Mesendoderm (in vitro differentiated cells): Measurements from ENCODE around the gene ELP5.

Experiments used
- DNase-seq: peaks from one replicate; pipeline ENCODE4 v3.0.0; 2013
- H2AK5ac ChIP-seq: 2 replicates; pipeline ENCODE4 v1.6.1; 2013; ENCODE audit warnings: low read length, inconsistent platforms
- H2BK120ac ChIP-seq: 2 replicates; pipeline ENCODE4 v1.6.1; 2013; ENCODE audit warnings: low read depth, mild to moderate bottlenecking, low read length, moderate library complexity, mixed read lengths
- H2BK15ac ChIP-seq: replicated peaks from 2 replicates; pipeline ENCODE4 v1.6.1; 2013; ENCODE audit warnings: low read depth, mild to moderate bottlenecking, moderate library complexity
- H2BK5ac ChIP-seq: 2 replicates; pipeline ENCODE4 v1.6.1; 2013; ENCODE audit warnings: low read length, inconsistent platforms
- H3K18ac ChIP-seq: 2 replicates; pipeline ENCODE4 v1.6.1; 2013; ENCODE audit warnings: mild to moderate bottlenecking, low read length, mixed read lengths
- H3K23ac ChIP-seq: one replicate; pipeline ENCODE4 v1.6.1; 2013; ENCODE audit warnings: low read length
- H3K27ac ChIP-seq: 2 replicates; pipeline ENCODE4 v1.5.1; 2013; ENCODE audit warnings: low read depth, mild to moderate bottlenecking, inconsistent platforms, low read length, moderate library complexity
- H3K27me3 ChIP-seq: 2 replicates; pipeline ENCODE4 v1.6.1; 2013; ENCODE audit warnings: low read length, control low read depth, mild to moderate bottlenecking, inconsistent platforms; ENCODE audit not compliant: insufficient read depth, poor library complexity
- H3K36me3 ChIP-seq: 2 replicates; pipeline ENCODE4 v1.6.1; 2013; ENCODE audit warnings: low read length, inconsistent platforms; ENCODE audit not compliant: control insufficient read depth, insufficient read depth
- H3K4ac ChIP-seq: one replicate; pipeline ENCODE4 v1.6.1; 2013; ENCODE audit warnings: low read depth, mild to moderate bottlenecking, low read length, moderate library complexity
- H3K4me1 ChIP-seq: 2 replicates; pipeline ENCODE4 v1.6.1; 2013; ENCODE audit warnings: low read depth, low read length, inconsistent platforms; ENCODE audit not compliant: control insufficient read depth
- H3K4me2 ChIP-seq: 2 replicates; pipeline ENCODE4 v1.6.1; 2013; ENCODE audit warnings: low read length
- H3K4me3 ChIP-seq: 2 replicates; pipeline ENCODE4 v1.5.1; 2013; ENCODE audit warnings: mild to moderate bottlenecking, low read length
- H3K56ac ChIP-seq: one replicate; pipeline ENCODE4 v1.6.1; 2013; ENCODE audit warnings: low read length
- H3K79me1 ChIP-seq: 2 replicates; pipeline ENCODE4 v1.6.1; 2013; ENCODE audit warnings: low read length, inconsistent platforms
- H3K79me2 ChIP-seq: 2 replicates; pipeline ENCODE4 v1.6.1; 2013; ENCODE audit warnings: mild to moderate bottlenecking, low read length; ENCODE audit not compliant: control insufficient read depth, insufficient read depth
- H3K9ac ChIP-seq: 2 replicates; pipeline ENCODE4 v1.6.1; 2013; ENCODE audit warnings: low read length, inconsistent platforms
- H4K5ac ChIP-seq: one replicate; pipeline ENCODE4 v1.6.1; 2013; ENCODE audit warnings: low read length
- H4K8ac ChIP-seq: one replicate; pipeline ENCODE4 v1.6.1; 2013; ENCODE audit warnings: low read depth, mild to moderate bottlenecking, control low read depth, low read length, moderate library complexity
- WGBS: extraction: QIAGEN DNeasy Blood & Tissue Kit; methylation state at CpG from one replicate; pipeline ENCODE4 v1.1.7; 2013; ENCODE audit warnings: low lambda C conversion rate, missing lambda C conversion rate; ENCODE audit not compliant: insufficient coverage; ENCODE audit errors: extremely low coverage; 5-methylcytosine and 5-hydroxymethylcytosine counted together

The ELP5 gene

GRCh38 chr17:7224661-7225111, 27.3 kb upstream of the ELP5 start:
- Histone ChIP-seq H4K8ac (no peak overlapping the region), H3K79me1 (peaks cover 9% of the 10 kb centered on the region), H3K4ac (no peak overlapping the region), H3K4me1 (no peaks in the 10 kb centered on the region), H3K27me3 (no peaks in the 10 kb centered on the region), H3K4me2 (no peak overlapping the region), H4K5ac (no peak overlapping the region), H3K23ac (no peak overlapping the region), H3K27ac (no peak overlapping the region), H3K36me3 (peaks cover 22% of the 10 kb centered on the region), H3K4me3 (no peak overlapping the region), H2BK15ac (no peak overlapping the region), H3K9ac (no peak overlapping the region), H3K18ac (no peak overlapping the region), H3K79me2 (no peaks in the 10 kb centered on the region), H3K56ac (no peak overlapping the region), H2BK5ac (no peak overlapping the region), H2BK120ac (no peak overlapping the region), H2AK5ac (no peak overlapping the region)
- DNase-seq: no peak
- WGBS: no CpG with 5 or more reads among the region's 15 CpGs

- H3K23ac ChIP-seq: no peak overlapping the region
- peaks cover under 1% of the 10 kb centered on the region for H3K79me2 ChIP-seq
- H2BK120ac ChIP-seq: no peak overlapping the region
- H3K56ac ChIP-seq: no peak overlapping the region
- peaks cover 22% of the 10 kb centered on the region for H3K36me3 ChIP-seq
- H3K4me3 ChIP-seq: no peak overlapping the region
- H3K4me2 ChIP-seq: no peak overlapping the region
- no peak overlapping the region for H3K9ac ChIP-seq
- no peaks in the 10 kb centered on the region for H3K4me1 ChIP-seq
- no peak for DNase-seq
- no peak overlapping the region for H2BK5ac ChIP-seq
- WGBS: no CpG with 5 or more reads among the region's 21 CpGs
- no peak overlapping the region for H2AK5ac ChIP-seq
- peaks cover 13% of the 10 kb centered on the region for H3K79me1 ChIP-seq
- H4K5ac ChIP-seq: no peak overlapping the region
- no peak overlapping the region for H3K18ac ChIP-seq
- no peak overlapping the region for H3K27ac ChIP-seq
- H2BK15ac ChIP-seq: no peak overlapping the region
- no peak overlapping the region for H3K4ac ChIP-seq
- no peak overlapping the region for H4K8ac ChIP-seq
- H3K27me3 ChIP-seq: no peaks in the 10 kb centered on the region
These were observed 26.2 kb upstream of the ELP5 start for GRCh38 chr17:7225711-7226331.

- H2BK15ac ChIP-seq: no peak overlapping the region
- H3K79me2 ChIP-seq: peaks cover 10% of the 10 kb centered on the region
- DNase-seq: no peak
- H3K4ac ChIP-seq: no peak overlapping the region
- WGBS: no CpG with 5 or more reads among the region's 31 CpGs
- H3K23ac ChIP-seq: no peak overlapping the region
- peaks cover 14% of the 10 kb centered on the region for H3K79me1 ChIP-seq
- no peaks in the 10 kb centered on the region for H3K27me3 ChIP-seq
- no peak overlapping the region for H4K5ac ChIP-seq
- H3K27ac ChIP-seq: no peak overlapping the region
- H3K56ac ChIP-seq: no peak overlapping the region
- H3K9ac ChIP-seq: no peak overlapping the region
- H3K4me1 ChIP-seq: peaks cover 3% of the 10 kb centered on the region
- no peak overlapping the region for H4K8ac ChIP-seq
- H3K4me3 ChIP-seq: no peak overlapping the region
- H3K4me2 ChIP-seq: no peak overlapping the region
- peaks cover 22% of the 10 kb centered on the region for H3K36me3 ChIP-seq
- H2BK5ac ChIP-seq: no peak overlapping the region
- H3K18ac ChIP-seq: no peak overlapping the region
- H2AK5ac ChIP-seq: no peak overlapping the region
- no peak overlapping the region for H2BK120ac ChIP-seq
These were observed 25.0 kb upstream of the ELP5 start for GRCh38 chr17:7226721-7227710.

- Histone ChIP-seq H2BK5ac (no peak overlapping the region), H4K8ac (no peak overlapping the region), H3K4ac (no peak overlapping the region), H3K27me3 (no peaks in the 10 kb centered on the region), H3K4me3 (no peak overlapping the region), H3K56ac (no peak overlapping the region), H2BK15ac (no peak overlapping the region), H3K4me2 (no peak overlapping the region), H2BK120ac (no peak overlapping the region), H3K27ac (no peak overlapping the region), H3K79me2 (peaks cover 25% of the 10 kb centered on the region), H3K36me3 (peaks cover 15% of the 10 kb centered on the region), H3K4me1 (peaks cover 7% of the 10 kb centered on the region), H3K79me1 (peaks cover 19% of the 10 kb centered on the region), H3K23ac (no peak overlapping the region), H4K5ac (no peak overlapping the region), H3K18ac (no peak overlapping the region), H3K9ac (no peak overlapping the region), H2AK5ac (no peak overlapping the region)
- no CpG with 5 or more reads among the region's 14 CpGs for WGBS
- no peak for DNase-seq
These were observed 23.1 kb upstream of the ELP5 start for GRCh38 chr17:7228920-7229319.

- Histone ChIP-seq H3K9ac (no peak overlapping the region), H3K23ac (no peak overlapping the region), H2BK15ac (no peak overlapping the region), H2BK5ac (no peak overlapping the region), H4K5ac (no peak overlapping the region), H3K4me1 (peaks cover 7% of the 10 kb centered on the region), H2BK120ac (no peak overlapping the region), H3K27me3 (no peaks in the 10 kb centered on the region), H3K18ac (no peak overlapping the region), H2AK5ac (no peak overlapping the region), H3K79me1 (peaks cover 19% of the 10 kb centered on the region), H3K4me2 (no peak overlapping the region), H3K79me2 (peaks cover 25% of the 10 kb centered on the region), H3K56ac (no peak overlapping the region), H3K4me3 (no peak overlapping the region), H3K4ac (no peak overlapping the region), H3K36me3 (peaks cover 12% of the 10 kb centered on the region), H4K8ac (no peak overlapping the region), H3K27ac (no peak overlapping the region)
- DNase-seq: no peak
- WGBS: no CpG with 5 or more reads among the region's 19 CpGs
These were observed 22.5 kb upstream of the ELP5 start for GRCh38 chr17:7229504-7229903.
